Panc1 (cell line): ENCODE data around the gene AKR1C2. TPM values are rescaled to one million over a fixed set of nuclear protein-coding genes. Genes with fewer than 3 reads are reported as not detected.
"Not testable (repeated sequence)": the region's sequence is repeated elsewhere in the genome, so short reads cannot be mapped to it uniquely, and the experiment has no call there.

Experiments
- ATAC-seq: fragments of 200-7000 bp; cut with Tn5 transposase; 2 replicates; pipeline ENCODE4 v1.9.1; 2020; ENCODE audit warnings: mild to moderate bottlenecking, moderate library complexity
- BruUV-seq: library from RNA; stranded (reverse); fragments of 400-500 nt; replicated peaks from 2 replicates; lab custom pipeline; 2021; lab: Mats Ljungman, UMichigan
- CTCF ChIA-PET: fragments of 300-600 bp; sonication (Branson Sonifier 250); formaldehyde crosslinking; loops from one replicate; lab custom pipeline; 2022; ENCODE audit warnings: antibody characterized with exemption; lab: Charles Lee
- POLR2A ChIA-PET: fragments of 300-600 bp; sonication (Branson Sonifier 250); formaldehyde crosslinking; loops from one replicate; lab custom pipeline; 2022; ENCODE audit warnings: antibody characterized with exemption; lab: Charles Lee
- DNase-seq: peaks from one replicate; pipeline ENCODE4 v3.0.0-alpha.2; 2010; ENCODE audit warnings: low read depth, low spot score
- H3K27ac ChIP-seq: 2 replicates; pipeline ENCODE4 v1.5.1; 2011; ENCODE audit warnings: mild to moderate bottlenecking, low read length, inconsistent platforms
- H3K27me3 ChIP-seq: fragments of 200-500 bp; sonication (Bioruptor generic); 2 replicates; pipeline ENCODE4 v1.6.0; 2014; ENCODE audit warnings: low read length, inconsistent platforms; ENCODE audit not compliant: control insufficient read depth, insufficient read depth
- H3K36me3 ChIP-seq: fragments of 200-500 bp; sonication (Bioruptor generic); 2 replicates; pipeline ENCODE4 v1.5.1; 2014; ENCODE audit warnings: inconsistent platforms, mild to moderate bottlenecking, low read length, moderate library complexity; ENCODE audit not compliant: control insufficient read depth, insufficient read depth
- H3K4me1 ChIP-seq: 2 replicates; pipeline ENCODE4 v1.5.1; 2011; ENCODE audit warnings: inconsistent platforms, mild to moderate bottlenecking, low read length, moderate library complexity; ENCODE audit not compliant: control insufficient read depth, insufficient read depth
- H3K4me3 ChIP-seq, 2 experiments: 2 replicates each; pipeline ENCODE4 v1.5.1; 2011 to 2012; ENCODE audit warnings: low read depth in 2 of 2, low read length in 2 of 2, mild to moderate bottlenecking in 2 of 2, inconsistent platforms in 1 of 2, moderate library complexity in 1 of 2
- H3K9me3 ChIP-seq: fragments of 200-500 bp; sonication (Bioruptor generic); 2 replicates; pipeline ENCODE4 v1.5.1; 2014; ENCODE audit warnings: low read depth, mild to moderate bottlenecking, inconsistent platforms, low read length, moderate library complexity; ENCODE audit not compliant: control insufficient read depth, insufficient read depth
- CTCF ChIP-seq: fragments of 450-650 bp; IDR thresholded peaks from 2 replicates; pipeline ENCODE4 v1.5.1; 2017; ENCODE audit warnings: mild to moderate bottlenecking
- POLR2AphosphoS5 ChIP-seq: IDR thresholded peaks from 2 replicates; pipeline ENCODE4 v1.6.1; 2012; ENCODE audit warnings: mild to moderate bottlenecking, low read depth, low read length, moderate library complexity
- SIN3A ChIP-seq: IDR thresholded peaks from 2 replicates; pipeline ENCODE4 v1.6.1; 2012; ENCODE audit warnings: low read depth, mild to moderate bottlenecking, low read length, moderate library complexity, borderline replicate concordance; ENCODE audit not compliant: insufficient read depth
- TCF7L2 ChIP-seq: IDR thresholded peaks from 2 replicates; pipeline ENCODE4 v1.6.1; 2011; ENCODE audit warnings: mild to moderate bottlenecking, low read depth, low read length, inconsistent platforms
- in situ Hi-C: cut with HindIII; loops from 2 replicates; pipeline ENCODE4 v1.10.0; 2016; ENCODE audit warnings: low sequenced_read_pairs, low pct_unique_long_range_greater_than_20kb
- intact Hi-C: fragments of 100-400 bp; cut with micrococcal nuclease; formaldehyde crosslinking; loops from one replicate; pipeline ENCODE4 v1.10.0; 2022; ENCODE audit not compliant: unreplicated experiment
- total RNA-seq: library from RNA; stranded (reverse); gene quantifications from one replicate; pipeline ENCODE4 v1.2.1, GENCODE V29; 2021; ENCODE audit not compliant: unreplicated experiment
- TF ChIP-seq, protein P1 (sequence below), 2 experiments: IDR thresholded peaks; 2 replicates each; pipeline ENCODE4 v1.6.1; 2011 to 2012; ENCODE audit warnings: low read depth in 2 of 2, control low read depth in 1 of 2, low read length in 1 of 2, mild to moderate bottlenecking in 1 of 2, moderate library complexity in 1 of 2; ENCODE audit not compliant: insufficient read depth in 1 of 2

The AKR1C2 gene
- total RNA-seq, 1 experiment from 2014 or later, result 0.33 TPM

GRCh38 chr10:4956955-4957645 is 46.6 kb downstream of the AKR1C2 start:
- intact Hi-C loops, H3K4me3 ChIP-seq, POLR2A ChIA-PET, ATAC-seq, BruUV-seq, H3K9me3 ChIP-seq, H3K27ac ChIP-seq, H3K36me3 ChIP-seq, DNase-seq, H3K4me1 ChIP-seq, in situ Hi-C loops, H3K27me3 ChIP-seq, CTCF ChIA-PET: not testable (repeated sequence)

DNA sequence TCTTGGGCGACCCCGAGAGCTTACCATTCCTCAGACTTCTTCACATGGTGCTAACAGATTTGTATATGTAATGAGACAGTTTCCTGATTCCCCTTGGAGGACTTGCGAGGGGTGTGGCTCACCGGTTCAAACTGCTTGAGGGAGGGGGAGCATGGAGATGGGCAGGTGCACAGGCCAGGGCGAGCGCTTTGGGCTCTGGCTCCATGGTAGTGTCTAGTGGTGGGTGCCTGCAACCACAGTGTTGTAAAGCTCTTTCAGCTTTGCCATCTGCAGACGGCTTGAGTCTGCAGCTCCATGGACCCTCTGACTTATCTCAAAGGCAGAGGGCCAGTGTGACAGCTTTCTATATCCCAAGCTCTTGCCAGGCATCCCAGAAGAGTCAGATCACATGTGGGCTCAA is 47.6 kb downstream of the AKR1C2 start:
- H3K4me3 ChIP-seq, H3K4me1 ChIP-seq, POLR2A ChIA-PET, H3K27me3 ChIP-seq, H3K36me3 ChIP-seq, CTCF ChIA-PET, BruUV-seq, H3K27ac ChIP-seq, in situ Hi-C loops, H3K9me3 ChIP-seq, ATAC-seq, intact Hi-C loops, DNase-seq: not testable (repeated sequence)

DNA sequence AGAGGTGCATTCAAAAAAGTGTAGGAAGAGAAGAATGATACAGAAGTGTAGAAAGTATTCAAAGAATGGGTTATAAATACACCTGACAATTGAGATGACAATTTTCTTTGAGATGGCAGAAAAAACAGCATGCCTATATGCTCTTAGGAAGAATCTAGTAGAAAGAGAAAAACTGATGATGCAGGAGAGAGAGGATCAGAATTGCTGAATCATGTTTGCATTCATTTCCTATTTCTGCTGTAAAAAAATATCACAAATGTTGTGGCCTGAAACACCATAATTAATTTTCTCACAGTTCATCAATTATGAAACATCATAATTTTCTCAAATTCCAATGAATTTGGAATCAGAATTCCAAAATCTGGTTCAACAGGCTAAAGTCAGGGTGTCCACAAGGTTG is 50.3 kb downstream of the AKR1C2 start:
- Histone ChIP-seq H3K27ac (no peak overlapping the region), H3K4me3 (no peak overlapping the region), H3K9me3 (no peaks in the 10 kb centered on the region), H3K27me3 (no peaks in the 10 kb centered on the region), H3K4me1 (no peaks in the 10 kb centered on the region), H3K36me3 (no peaks in the 10 kb centered on the region)
- CTCF ChIA-PET, result no interaction called here
- POLR2A ChIA-PET, result no interaction called here
- TF ChIP-seq, protein P1, sequence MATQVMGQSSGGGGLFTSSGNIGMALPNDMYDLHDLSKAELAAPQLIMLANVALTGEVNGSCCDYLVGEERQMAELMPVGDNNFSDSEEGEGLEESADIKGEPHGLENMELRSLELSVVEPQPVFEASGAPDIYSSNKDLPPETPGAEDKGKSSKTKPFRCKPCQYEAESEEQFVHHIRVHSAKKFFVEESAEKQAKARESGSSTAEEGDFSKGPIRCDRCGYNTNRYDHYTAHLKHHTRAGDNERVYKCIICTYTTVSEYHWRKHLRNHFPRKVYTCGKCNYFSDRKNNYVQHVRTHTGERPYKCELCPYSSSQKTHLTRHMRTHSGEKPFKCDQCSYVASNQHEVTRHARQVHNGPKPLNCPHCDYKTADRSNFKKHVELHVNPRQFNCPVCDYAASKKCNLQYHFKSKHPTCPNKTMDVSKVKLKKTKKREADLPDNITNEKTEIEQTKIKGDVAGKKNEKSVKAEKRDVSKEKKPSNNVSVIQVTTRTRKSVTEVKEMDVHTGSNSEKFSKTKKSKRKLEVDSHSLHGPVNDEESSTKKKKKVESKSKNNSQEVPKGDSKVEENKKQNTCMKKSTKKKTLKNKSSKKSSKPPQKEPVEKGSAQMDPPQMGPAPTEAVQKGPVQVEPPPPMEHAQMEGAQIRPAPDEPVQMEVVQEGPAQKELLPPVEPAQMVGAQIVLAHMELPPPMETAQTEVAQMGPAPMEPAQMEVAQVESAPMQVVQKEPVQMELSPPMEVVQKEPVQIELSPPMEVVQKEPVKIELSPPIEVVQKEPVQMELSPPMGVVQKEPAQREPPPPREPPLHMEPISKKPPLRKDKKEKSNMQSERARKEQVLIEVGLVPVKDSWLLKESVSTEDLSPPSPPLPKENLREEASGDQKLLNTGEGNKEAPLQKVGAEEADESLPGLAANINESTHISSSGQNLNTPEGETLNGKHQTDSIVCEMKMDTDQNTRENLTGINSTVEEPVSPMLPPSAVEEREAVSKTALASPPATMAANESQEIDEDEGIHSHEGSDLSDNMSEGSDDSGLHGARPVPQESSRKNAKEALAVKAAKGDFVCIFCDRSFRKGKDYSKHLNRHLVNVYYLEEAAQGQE (IDR thresholded peaks at IDR 0.05; ENCODE audit: insufficient read depth in 1 of 2, low read depth in 2 of 2, low read length in 1 of 2), result no peak
- TF ChIP-seq CTCF, result no peak
- no peak for TF ChIP-seq TCF7L2
- no peak for TF ChIP-seq POLR2AphosphoS5
- no peak for TF ChIP-seq SIN3A
- no TSS peak for BruUV-seq
- in situ Hi-C loops (no loop called here), intact Hi-C loops (no loop called here)
- ATAC-seq (no peak), DNase-seq (no peak)

GRCh38 chr10:4951512-4952162 is 52.0 kb downstream of the AKR1C2 start:
- H3K9me3 ChIP-seq, H3K4me3 ChIP-seq, H3K27me3 ChIP-seq, in situ Hi-C loops, ATAC-seq, H3K4me1 ChIP-seq, POLR2A ChIA-PET, H3K27ac ChIP-seq, BruUV-seq, CTCF ChIA-PET, DNase-seq, intact Hi-C loops, H3K36me3 ChIP-seq: not testable (repeated sequence)
